ENCODE data around the gene CPNE9. TPM values are rescaled to one million over a fixed set of nuclear protein-coding genes. Genes with fewer than 3 reads are reported as not detected.

Gene CPNE9
- total and polyA plus RNA-seq, 2 of the 13 experiments (the other 11 are each of a cell fraction or from before 2014, with no cell fraction given), result 0.20 TPM; not detected in 1

DNA sequence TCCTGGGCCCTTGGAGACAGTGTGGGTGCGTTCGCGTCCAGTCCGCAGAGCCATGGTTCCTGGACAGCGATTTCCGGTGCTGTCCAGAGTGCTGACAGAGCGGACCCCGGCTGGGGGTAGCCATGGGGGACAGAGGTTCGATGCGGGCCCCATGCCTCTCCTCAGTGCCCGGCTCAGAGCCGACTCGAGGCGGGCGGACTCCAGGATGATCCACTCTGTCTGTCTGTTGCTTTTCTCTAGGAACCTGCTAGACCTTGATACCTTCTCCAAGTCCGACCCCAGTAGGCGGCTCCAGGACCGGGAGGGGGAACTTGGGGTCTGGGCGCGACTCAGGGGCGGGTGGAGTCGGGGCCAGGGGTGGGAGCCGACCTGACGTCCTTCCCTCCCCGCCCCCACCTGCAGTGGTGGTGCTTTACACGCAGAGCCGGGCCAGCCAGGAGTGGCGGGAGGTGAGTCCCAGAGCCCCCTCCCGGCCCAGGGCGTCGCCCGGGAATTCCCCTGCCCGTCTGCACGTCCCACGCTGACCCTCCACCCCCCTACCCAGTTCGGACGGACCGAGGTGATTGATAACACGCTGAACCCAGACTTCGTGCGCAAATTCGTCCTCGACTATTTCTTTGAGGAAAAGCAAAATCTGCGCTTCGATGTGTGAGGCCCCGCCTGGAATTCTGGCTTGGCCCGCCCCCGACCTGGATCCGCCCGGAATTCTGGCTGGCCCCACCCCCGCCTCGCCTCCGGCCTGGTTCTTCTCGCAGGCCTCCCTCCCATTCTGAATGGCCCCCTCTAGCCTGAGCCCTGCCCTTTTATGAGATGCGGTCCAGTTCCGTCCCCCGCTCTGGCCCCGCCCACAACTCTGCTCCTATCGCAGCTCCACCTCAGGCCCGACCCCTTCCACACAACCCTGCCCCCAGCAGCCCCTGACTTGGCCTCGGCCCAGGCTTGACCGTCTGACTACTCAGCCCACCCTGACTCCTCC lies 1.0 kb downstream of the CPNE9 start (continued):
- TF ChIP-seq, protein P1, sequence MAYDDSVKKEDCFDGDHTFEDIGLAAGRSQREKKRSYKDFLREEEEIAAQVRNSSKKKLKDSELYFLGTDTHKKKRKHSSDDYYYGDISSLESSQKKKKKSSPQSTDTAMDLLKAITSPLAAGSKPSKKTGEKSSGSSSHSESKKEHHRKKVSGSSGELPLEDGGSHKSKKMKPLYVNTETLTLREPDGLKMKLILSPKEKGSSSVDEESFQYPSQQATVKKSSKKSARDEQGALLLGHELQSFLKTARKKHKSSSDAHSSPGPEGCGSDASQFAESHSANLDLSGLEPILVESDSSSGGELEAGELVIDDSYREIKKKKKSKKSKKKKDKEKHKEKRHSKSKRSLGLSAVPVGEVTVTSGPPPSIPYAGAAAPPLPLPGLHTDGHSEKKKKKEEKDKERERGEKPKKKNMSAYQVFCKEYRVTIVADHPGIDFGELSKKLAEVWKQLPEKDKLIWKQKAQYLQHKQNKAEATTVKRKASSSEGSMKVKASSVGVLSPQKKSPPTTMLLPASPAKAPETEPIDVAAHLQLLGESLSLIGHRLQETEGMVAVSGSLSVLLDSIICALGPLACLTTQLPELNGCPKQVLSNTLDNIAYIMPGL (CRISPR knock-in tag; IDR thresholded peaks at IDR 0.05; ENCODE audit: borderline replicate concordance in 1 of 2, low read depth in 1 of 2), result 0 out of 4 replicates have a peak, but pooled peaks of 1 of the 2 experiments have one; percentile 23
- no peak for TF ChIP-seq ZFAT (CRISPR knock-in tag; conservative IDR thresholded peaks at IDR 0.05)
- TF ChIP-seq TARDBP (CRISPR knock-in tag; IDR thresholded peaks at IDR 0.05), result no peak
- TF ChIP-seq, protein P2, sequence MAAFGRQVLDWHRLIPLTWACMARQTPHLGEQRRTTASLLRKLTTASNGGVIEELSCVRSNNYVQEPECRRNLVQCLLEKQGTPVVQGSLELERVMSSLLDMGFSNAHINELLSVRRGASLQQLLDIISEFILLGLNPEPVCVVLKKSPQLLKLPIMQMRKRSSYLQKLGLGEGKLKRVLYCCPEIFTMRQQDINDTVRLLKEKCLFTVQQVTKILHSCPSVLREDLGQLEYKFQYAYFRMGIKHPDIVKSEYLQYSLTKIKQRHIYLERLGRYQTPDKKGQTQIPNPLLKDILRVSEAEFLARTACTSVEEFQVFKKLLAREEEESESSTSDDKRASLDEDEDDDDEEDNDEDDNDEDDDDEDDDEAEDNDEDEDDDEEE (CRISPR knock-in tag; IDR thresholded peaks at IDR 0.05), result 0 out of 2 replicates have a peak, but pooled peaks have one; percentile 49
- peak; percentile 96 for TF ChIP-seq STAT5B (CRISPR knock-in tag; IDR thresholded peaks at IDR 0.05)
- TF ChIP-seq HOXA7 (CRISPR knock-in tag; IDR thresholded peaks at IDR 0.05), result no peak
- TF ChIP-seq HNRNPK (IDR thresholded peaks at IDR 0.05; ENCODE audit: low read depth, low read length, poor library complexity, severe bottlenecking), result no peak
- TF ChIP-seq BCL6 (CRISPR knock-in tag; IDR thresholded peaks at IDR 0.05), result peak; percentile 82
- 0 out of 2 replicates have a peak, but pooled peaks have one; percentile 45 for TF ChIP-seq MEF2D (CRISPR knock-in tag; IDR thresholded peaks at IDR 0.05)
- 0 out of 2 replicates have a peak, but pooled peaks have one; percentile 46 for TF ChIP-seq ZNF709 (CRISPR knock-in tag; IDR thresholded peaks at IDR 0.05)
- no peak for TF ChIP-seq PRPF4 (IDR thresholded peaks at IDR 0.05; ENCODE audit: low read depth, low read length, poor library complexity, severe bottlenecking)
- TF ChIP-seq ZMAT3 (CRISPR knock-in tag; conservative IDR thresholded peaks at IDR 0.05), result peak; percentile 82
- TF ChIP-seq KDM4B (CRISPR knock-in tag; IDR thresholded peaks at IDR 0.05), result 0 out of 2 replicates have a peak, but pooled peaks have one; percentile 85
- TF ChIP-seq DPF2 (CRISPR knock-in tag; IDR thresholded peaks at IDR 0.05; ENCODE audit: borderline replicate concordance, low read depth), result no peak
- peak; percentile 85; the same call in 1 of the 2 replicates for TF ChIP-seq SMAD9 (CRISPR knock-in tag; IDR thresholded peaks at IDR 0.05)
- peak; percentile 49; the same call in 1 of the 2 replicates for TF ChIP-seq ZNF720 (CRISPR knock-in tag; IDR thresholded peaks at IDR 0.05)
- TF ChIP-seq ZNF205 (CRISPR knock-in tag; IDR thresholded peaks at IDR 0.05), result 0 out of 2 replicates have a peak, but pooled peaks have one; percentile 57
- TF ChIP-seq, protein P3, sequence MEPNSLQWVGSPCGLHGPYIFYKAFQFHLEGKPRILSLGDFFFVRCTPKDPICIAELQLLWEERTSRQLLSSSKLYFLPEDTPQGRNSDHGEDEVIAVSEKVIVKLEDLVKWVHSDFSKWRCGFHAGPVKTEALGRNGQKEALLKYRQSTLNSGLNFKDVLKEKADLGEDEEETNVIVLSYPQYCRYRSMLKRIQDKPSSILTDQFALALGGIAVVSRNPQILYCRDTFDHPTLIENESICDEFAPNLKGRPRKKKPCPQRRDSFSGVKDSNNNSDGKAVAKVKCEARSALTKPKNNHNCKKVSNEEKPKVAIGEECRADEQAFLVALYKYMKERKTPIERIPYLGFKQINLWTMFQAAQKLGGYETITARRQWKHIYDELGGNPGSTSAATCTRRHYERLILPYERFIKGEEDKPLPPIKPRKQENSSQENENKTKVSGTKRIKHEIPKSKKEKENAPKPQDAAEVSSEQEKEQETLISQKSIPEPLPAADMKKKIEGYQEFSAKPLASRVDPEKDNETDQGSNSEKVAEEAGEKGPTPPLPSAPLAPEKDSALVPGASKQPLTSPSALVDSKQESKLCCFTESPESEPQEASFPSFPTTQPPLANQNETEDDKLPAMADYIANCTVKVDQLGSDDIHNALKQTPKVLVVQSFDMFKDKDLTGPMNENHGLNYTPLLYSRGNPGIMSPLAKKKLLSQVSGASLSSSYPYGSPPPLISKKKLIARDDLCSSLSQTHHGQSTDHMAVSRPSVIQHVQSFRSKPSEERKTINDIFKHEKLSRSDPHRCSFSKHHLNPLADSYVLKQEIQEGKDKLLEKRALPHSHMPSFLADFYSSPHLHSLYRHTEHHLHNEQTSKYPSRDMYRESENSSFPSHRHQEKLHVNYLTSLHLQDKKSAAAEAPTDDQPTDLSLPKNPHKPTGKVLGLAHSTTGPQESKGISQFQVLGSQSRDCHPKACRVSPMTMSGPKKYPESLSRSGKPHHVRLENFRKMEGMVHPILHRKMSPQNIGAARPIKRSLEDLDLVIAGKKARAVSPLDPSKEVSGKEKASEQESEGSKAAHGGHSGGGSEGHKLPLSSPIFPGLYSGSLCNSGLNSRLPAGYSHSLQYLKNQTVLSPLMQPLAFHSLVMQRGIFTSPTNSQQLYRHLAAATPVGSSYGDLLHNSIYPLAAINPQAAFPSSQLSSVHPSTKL (CRISPR knock-in tag; IDR thresholded peaks at IDR 0.05), result peak; percentile 52; the same call in 1 of the 2 replicates
- no peak for TF ChIP-seq ZNF562 (CRISPR knock-in tag; IDR thresholded peaks at IDR 0.05; ENCODE audit: borderline replicate concordance)
- peak; percentile 91 for TF ChIP-seq SALL1 (CRISPR knock-in tag; IDR thresholded peaks at IDR 0.05)

All from HepG2 (cell line).